Measurements from ENCODE around the gene CTNNA2. TPM values are rescaled to one million over a fixed set of nuclear protein-coding genes. Genes with fewer than 3 reads are reported as not detected.

The CTNNA2 gene
- total RNA-seq, 2 donors from 2014 or later: not detected

DNA sequence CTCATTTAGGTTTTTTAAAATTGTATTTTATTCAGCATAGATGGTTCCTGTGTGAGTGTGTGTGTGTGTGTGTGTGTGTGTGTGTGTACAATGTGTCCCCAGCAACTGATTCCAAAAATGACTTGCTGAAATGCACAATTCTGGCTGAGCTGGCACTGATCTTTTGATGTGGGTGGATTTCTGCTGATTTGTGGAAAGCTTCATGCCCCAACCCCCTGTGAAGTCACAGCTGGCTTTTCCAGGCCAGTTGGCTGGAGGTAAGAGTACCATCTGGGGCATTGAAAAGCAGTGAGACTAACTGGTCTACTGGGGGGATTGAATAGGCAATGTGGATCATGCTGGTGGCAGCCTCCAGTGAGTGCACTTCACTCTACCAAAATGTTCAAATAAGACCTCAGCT lies 604.5 kb downstream of the CTNNA2 start:
- Histone ChIP-seq H3K27me3 (no peaks in the 10 kb centered on the region), H3K4me3 (no peak overlapping the region), H3K36me3 (no peaks in the 10 kb centered on the region), H3K27ac (no peak overlapping the region), H3K4me1 (no peaks in the 10 kb centered on the region), H3K9me3 (no peaks in the 10 kb centered on the region)
- TF ChIP-seq, protein P1, sequence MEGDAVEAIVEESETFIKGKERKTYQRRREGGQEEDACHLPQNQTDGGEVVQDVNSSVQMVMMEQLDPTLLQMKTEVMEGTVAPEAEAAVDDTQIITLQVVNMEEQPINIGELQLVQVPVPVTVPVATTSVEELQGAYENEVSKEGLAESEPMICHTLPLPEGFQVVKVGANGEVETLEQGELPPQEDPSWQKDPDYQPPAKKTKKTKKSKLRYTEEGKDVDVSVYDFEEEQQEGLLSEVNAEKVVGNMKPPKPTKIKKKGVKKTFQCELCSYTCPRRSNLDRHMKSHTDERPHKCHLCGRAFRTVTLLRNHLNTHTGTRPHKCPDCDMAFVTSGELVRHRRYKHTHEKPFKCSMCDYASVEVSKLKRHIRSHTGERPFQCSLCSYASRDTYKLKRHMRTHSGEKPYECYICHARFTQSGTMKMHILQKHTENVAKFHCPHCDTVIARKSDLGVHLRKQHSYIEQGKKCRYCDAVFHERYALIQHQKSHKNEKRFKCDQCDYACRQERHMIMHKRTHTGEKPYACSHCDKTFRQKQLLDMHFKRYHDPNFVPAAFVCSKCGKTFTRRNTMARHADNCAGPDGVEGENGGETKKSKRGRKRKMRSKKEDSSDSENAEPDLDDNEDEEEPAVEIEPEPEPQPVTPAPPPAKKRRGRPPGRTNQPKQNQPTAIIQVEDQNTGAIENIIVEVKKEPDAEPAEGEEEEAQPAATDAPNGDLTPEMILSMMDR (IDR thresholded peaks at IDR 0.05): no peak
- DNase-seq (ENCODE audit: low spot score): no peak

DNA sequence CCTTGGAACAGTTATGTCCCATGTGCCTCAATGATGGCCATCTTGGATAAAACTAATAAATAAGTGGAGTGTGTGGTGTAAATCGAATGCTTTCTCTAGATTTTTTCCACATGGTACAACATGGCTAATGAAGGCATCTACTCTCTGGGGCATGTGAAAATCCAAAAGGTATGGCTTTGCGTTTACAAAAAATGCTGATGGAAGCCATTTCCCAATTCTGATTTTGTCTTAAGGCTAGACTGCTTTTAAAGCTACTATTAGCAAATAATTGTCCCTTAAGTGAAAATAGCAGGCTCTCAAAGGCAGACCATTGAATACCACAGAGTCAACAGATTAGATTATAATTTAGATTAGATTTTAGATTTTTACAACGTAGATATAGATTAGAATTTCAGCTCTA lies 608.0 kb downstream of the CTNNA2 start:
- Histone ChIP-seq H3K27ac (no peak overlapping the region), H3K27me3 (no peaks in the 10 kb centered on the region), H3K9me3 (no peaks in the 10 kb centered on the region), H3K36me3 (no peaks in the 10 kb centered on the region), H3K4me1 (no peaks in the 10 kb centered on the region), H3K4me3 (no peak overlapping the region)
- TF ChIP-seq, protein P1 (IDR thresholded peaks at IDR 0.05): no peak
- no peak for DNase-seq (ENCODE audit: low spot score)

DNA sequence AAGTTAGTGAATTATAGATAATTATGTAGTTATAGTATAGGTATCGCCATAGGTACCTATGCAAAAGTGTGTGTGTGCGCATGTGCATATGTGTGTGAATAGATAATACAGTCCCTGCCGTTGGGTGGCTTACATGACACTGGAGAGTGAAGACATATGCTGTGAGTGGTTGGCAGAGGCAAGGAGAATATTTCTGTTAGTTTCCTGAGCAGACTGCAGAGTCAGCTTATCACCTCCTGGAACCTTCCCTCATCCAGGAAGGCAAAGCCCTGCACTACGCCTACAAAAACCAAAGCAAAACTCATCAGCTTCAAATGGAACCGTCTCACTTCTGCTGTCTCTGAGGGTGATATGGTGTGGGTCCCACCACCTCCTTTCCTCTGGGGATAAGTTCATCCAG lies 609.8 kb downstream of the CTNNA2 start:
- H3K27me3 ChIP-seq: no peaks in the 10 kb centered on the region

DNA sequence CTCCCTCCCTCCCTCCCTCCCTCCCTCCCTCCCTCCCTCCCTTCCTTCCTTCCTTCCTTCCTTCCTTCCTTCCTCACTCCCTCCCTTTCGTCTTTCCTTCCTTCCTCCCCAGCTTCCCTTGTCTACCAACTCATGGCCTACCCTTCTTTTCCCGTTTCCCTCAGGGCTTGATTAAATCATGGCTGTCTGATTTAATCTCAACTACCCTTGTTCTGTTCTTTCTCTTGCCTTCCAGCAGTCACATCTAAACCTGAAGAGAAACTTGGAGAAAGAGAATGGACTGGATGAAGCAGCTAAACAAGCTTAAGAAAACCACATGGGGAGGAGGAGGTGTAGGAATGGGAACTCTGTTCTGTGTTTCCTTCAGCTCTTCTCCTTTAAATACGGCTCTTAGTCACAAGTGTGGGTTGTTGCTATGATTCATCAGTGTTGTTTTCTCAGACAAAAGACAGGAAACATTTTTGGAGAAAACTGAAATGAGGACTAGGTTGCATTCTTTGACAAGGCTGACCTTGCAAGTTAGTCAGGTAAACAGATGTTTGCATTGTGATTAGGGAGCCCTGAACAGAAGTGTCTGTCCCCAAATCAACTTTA lies 613.8 kb downstream of the CTNNA2 start:
- no peak for DNase-seq (ENCODE audit: low spot score)

More for the DNA sequence above, 609.8 kb downstream of the CTNNA2 start:
- no peaks in the 10 kb centered on the region for H3K9me3 ChIP-seq
- H3K27ac ChIP-seq: no peak overlapping the region
- H3K4me1 ChIP-seq: no peaks in the 10 kb centered on the region
- TF ChIP-seq, protein P1 (IDR thresholded peaks at IDR 0.05): no peak
- H3K4me3 ChIP-seq: no peak overlapping the region
- H3K36me3 ChIP-seq: no peaks in the 10 kb centered on the region
- no peak for DNase-seq (ENCODE audit: low spot score)

DNA sequence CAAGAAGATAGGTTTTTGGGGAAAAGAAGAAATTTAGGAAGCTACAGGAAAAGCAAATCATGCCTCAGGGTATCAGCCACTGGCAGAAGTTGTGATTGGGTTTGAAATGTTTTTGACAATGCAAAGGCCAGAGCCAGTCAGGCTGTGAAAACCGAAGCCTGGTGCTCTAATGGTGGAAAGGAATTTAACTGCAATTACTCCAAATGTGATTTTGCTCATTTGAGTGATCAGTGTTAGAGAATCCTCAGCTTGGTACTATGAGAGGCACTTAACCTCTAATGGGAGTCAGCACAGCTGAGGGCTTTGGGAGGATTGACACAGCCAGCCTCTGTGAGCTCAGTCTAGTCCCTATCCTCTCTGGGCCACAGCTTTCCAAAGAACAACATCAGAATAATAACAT lies 615.2 kb downstream of the CTNNA2 start:
- TF ChIP-seq, protein P1 (IDR thresholded peaks at IDR 0.05): no peak
- Histone ChIP-seq H3K4me3 (no peak overlapping the region), H3K36me3 (no peaks in the 10 kb centered on the region), H3K27ac (no peak overlapping the region), H3K27me3 (no peaks in the 10 kb centered on the region), H3K9me3 (no peaks in the 10 kb centered on the region), H3K4me1 (no peaks in the 10 kb centered on the region)
- DNase-seq (ENCODE audit: low spot score): no peak

More for the DNA sequence above, 613.8 kb downstream of the CTNNA2 start:
- Histone ChIP-seq H3K4me3 (no peak overlapping the region), H3K4me1 (no peaks in the 10 kb centered on the region), H3K36me3 (no peaks in the 10 kb centered on the region), H3K9me3 (no peaks in the 10 kb centered on the region), H3K27ac (no peak overlapping the region), H3K27me3 (no peaks in the 10 kb centered on the region)
- TF ChIP-seq, protein P1 (IDR thresholded peaks at IDR 0.05): no peak

DNA sequence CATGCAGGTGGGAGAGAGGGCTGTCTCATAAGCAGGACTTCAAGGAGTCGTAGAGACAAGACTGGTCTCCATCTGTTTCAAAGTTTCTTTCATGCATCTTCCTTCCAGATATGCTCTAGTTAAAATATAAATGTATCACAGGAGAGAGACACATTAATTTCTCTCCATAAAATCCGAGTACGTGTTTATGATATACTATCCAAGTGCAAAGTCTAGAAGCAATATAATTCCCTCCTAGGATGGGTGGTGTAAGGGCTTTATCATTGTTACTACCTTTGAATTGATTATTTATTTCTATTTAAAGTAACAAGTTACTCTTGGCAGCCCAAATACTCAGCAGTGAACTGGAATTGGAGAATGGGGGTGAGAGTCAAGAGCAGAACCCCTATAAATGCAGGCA lies 619.4 kb downstream of the CTNNA2 start:
- no peaks in the 10 kb centered on the region for H3K36me3 ChIP-seq
- H3K9me3 ChIP-seq: peaks cover 0 to 9% of the 10 kb centered on the region in 2 donors
- TF ChIP-seq, protein P1 (IDR thresholded peaks at IDR 0.05): no peak
- no peak overlapping the region for H3K27ac ChIP-seq
- DNase-seq (ENCODE audit: low spot score): no peak
- H3K27me3 ChIP-seq: no peaks in the 10 kb centered on the region
- no peaks in the 10 kb centered on the region for H3K4me1 ChIP-seq
- no peak overlapping the region for H3K4me3 ChIP-seq

Data from right atrium auricular region (tissue), 2 donors.